OCI-LY1 (cell line): Measurements from ENCODE around the gene RPN2.

Experiments
- H2AFZ ChIP-seq: fragments of 200-600 bp; sonication (generic), shearing (Covaris generic); 2 replicates; pipeline ENCODE4 v1.6.0; 2014; ENCODE audit warnings: antibody characterized with exemption, mild to moderate bottlenecking, low read length
- H3F3A ChIP-seq: fragments of 200-600 bp; sonication (generic), shearing (Covaris generic); 2 replicates; pipeline ENCODE4 v1.6.0; 2014; ENCODE audit warnings: mild to moderate bottlenecking, antibody characterized with exemption, low read length, moderate library complexity; ENCODE audit not compliant: insufficient read depth
- H3K27ac ChIP-seq: fragments of 200-600 bp; sonication (generic); 2 replicates; pipeline ENCODE4 v1.5.1; 2014; ENCODE audit warnings: low read length, mixed run types, mild to moderate bottlenecking, low read depth; ENCODE audit not compliant: poor library complexity, severe bottlenecking
- H3K27me3 ChIP-seq: fragments of 200-600 bp; sonication (generic); 2 replicates; pipeline ENCODE4 v1.6.0; 2014; ENCODE audit warnings: antibody characterized with exemption, mild to moderate bottlenecking, low read length, moderate library complexity; ENCODE audit not compliant: insufficient read depth
- H3K36me3 ChIP-seq: fragments of 200-600 bp; sonication (generic); 2 replicates; pipeline ENCODE4 v1.6.1; 2014; ENCODE audit warnings: mild to moderate bottlenecking, antibody characterized with exemption, low read length, moderate library complexity, mixed read lengths; ENCODE audit not compliant: insufficient read depth
- H3K4me1 ChIP-seq: fragments of 200-600 bp; sonication (generic); 2 replicates; pipeline ENCODE4 v1.5.1; 2014; ENCODE audit warnings: mild to moderate bottlenecking, low read length, moderate library complexity; ENCODE audit not compliant: insufficient read depth, severe bottlenecking
- H3K4me2 ChIP-seq: fragments of 200-600 bp; sonication (generic), shearing (Covaris generic); 2 replicates; pipeline ENCODE4 v1.6.1; 2014; ENCODE audit warnings: low read length
- H3K4me3 ChIP-seq: fragments of 200-600 bp; sonication (generic); 2 replicates; pipeline ENCODE4 v1.5.1; 2014; ENCODE audit warnings: low read length, low read depth, mild to moderate bottlenecking, mixed read lengths; ENCODE audit not compliant: poor library complexity, severe bottlenecking
- H3K79me2 ChIP-seq: fragments of 200-600 bp; shearing (Covaris generic); 2 replicates; pipeline ENCODE4 v1.6.1; 2016; ENCODE audit warnings: mixed run types, low read length, mixed read lengths; ENCODE audit not compliant: insufficient read depth
- H3K9ac ChIP-seq: fragments of 200-600 bp; sonication (generic), shearing (Covaris generic); 2 replicates; pipeline ENCODE4 v1.6.1; 2014; ENCODE audit warnings: mild to moderate bottlenecking, low read length, mixed read lengths
- H3K9me2 ChIP-seq: fragments of 200-600 bp; sonication (generic), shearing (Covaris generic); 2 replicates; pipeline ENCODE4 v1.6.1; 2014; ENCODE audit warnings: low read depth, mild to moderate bottlenecking, low read length, mixed read lengths
- H3K9me3 ChIP-seq: fragments of 200-600 bp; shearing (Covaris generic); 2 replicates; pipeline ENCODE4 v1.6.1; 2014; ENCODE audit warnings: low read length, mixed read lengths
- H4K20me1 ChIP-seq: fragments of 200-600 bp; sonication (generic), shearing (Covaris generic); 2 replicates; pipeline ENCODE4 v1.6.0; 2016; ENCODE audit warnings: mild to moderate bottlenecking, low read length; ENCODE audit not compliant: insufficient read depth
- EZH2 ChIP-seq: fragments of 200-600 bp; sonication (generic), shearing (Covaris generic); IDR thresholded peaks from 2 replicates; pipeline ENCODE4 v1.8.0; 2017; ENCODE audit warnings: borderline replicate concordance, mixed run types, mild to moderate bottlenecking, antibody characterized with exemption, low read length, moderate library complexity, mixed read lengths
- TF ChIP-seq, protein P1 (sequence below): fragments of 200-600 bp; sonication (generic), shearing (Covaris generic); IDR thresholded peaks from 2 replicates; pipeline ENCODE4 v1.5.1; 2017; ENCODE audit warnings: mild to moderate bottlenecking, antibody characterized with exemption, low read length, moderate library complexity, mixed read lengths

RPN2 gene

DNA sequence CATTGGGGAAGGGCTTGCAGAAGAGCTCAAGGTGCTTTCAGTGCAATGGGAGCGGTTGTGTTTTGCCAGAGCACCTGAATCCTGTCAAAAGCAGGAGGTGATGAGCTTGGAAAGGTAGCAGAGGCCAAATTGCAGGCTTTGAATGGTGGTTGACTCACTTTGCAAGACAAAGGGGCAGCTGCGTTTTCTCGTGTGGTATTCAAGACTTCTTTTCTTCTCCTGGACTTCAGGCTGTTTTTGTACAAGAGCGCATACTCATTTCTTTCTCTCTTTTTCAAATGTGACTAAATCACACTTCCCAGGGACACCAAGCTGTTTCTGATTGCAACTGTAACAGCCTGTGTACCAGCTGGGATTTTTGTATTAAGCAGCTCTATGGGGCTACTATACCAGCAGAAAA is 50.2 kb downstream of the RPN2 start:
- H3K9ac ChIP-seq: no peak overlapping the region
- H3K79me2 ChIP-seq: no peaks in the 10 kb centered on the region
- H4K20me1 ChIP-seq: no peaks in the 10 kb centered on the region
- H3K4me1 ChIP-seq: no peaks in the 10 kb centered on the region
- no peaks in the 10 kb centered on the region for H3F3A ChIP-seq
- no peaks in the 10 kb centered on the region for H3K9me2 ChIP-seq
- no peak overlapping the region for H3K27ac ChIP-seq
- H3K9me3 ChIP-seq: no peaks in the 10 kb centered on the region
- no peaks in the 10 kb centered on the region for H3K27me3 ChIP-seq
- H3K4me2 ChIP-seq: no peak overlapping the region
- no peak overlapping the region for H3K4me3 ChIP-seq
- H2AFZ ChIP-seq: no peak overlapping the region
- TF ChIP-seq, protein P1, sequence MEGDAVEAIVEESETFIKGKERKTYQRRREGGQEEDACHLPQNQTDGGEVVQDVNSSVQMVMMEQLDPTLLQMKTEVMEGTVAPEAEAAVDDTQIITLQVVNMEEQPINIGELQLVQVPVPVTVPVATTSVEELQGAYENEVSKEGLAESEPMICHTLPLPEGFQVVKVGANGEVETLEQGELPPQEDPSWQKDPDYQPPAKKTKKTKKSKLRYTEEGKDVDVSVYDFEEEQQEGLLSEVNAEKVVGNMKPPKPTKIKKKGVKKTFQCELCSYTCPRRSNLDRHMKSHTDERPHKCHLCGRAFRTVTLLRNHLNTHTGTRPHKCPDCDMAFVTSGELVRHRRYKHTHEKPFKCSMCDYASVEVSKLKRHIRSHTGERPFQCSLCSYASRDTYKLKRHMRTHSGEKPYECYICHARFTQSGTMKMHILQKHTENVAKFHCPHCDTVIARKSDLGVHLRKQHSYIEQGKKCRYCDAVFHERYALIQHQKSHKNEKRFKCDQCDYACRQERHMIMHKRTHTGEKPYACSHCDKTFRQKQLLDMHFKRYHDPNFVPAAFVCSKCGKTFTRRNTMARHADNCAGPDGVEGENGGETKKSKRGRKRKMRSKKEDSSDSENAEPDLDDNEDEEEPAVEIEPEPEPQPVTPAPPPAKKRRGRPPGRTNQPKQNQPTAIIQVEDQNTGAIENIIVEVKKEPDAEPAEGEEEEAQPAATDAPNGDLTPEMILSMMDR: no peak
- TF ChIP-seq EZH2: no peak
- H3K36me3 ChIP-seq: peaks cover 98% of the 10 kb centered on the region

- no peaks in the 10 kb centered on the region for H3K9me2 ChIP-seq
- H3K9me3 ChIP-seq: no peaks in the 10 kb centered on the region
- H3K9ac ChIP-seq: no peak overlapping the region
- H3K4me2 ChIP-seq: no peak overlapping the region
- no peaks in the 10 kb centered on the region for H3K79me2 ChIP-seq
- H2AFZ ChIP-seq: no peak overlapping the region
- H3K4me1 ChIP-seq: no peaks in the 10 kb centered on the region
- H3K4me3 ChIP-seq: no peak overlapping the region
- H3K27ac ChIP-seq: no peak overlapping the region
- peaks cover 98% of the 10 kb centered on the region for H3K36me3 ChIP-seq
- no peaks in the 10 kb centered on the region for H4K20me1 ChIP-seq
- no peaks in the 10 kb centered on the region for H3K27me3 ChIP-seq
- no peak for TF ChIP-seq EZH2
- TF ChIP-seq, protein P1: no peak
- no peaks in the 10 kb centered on the region for H3F3A ChIP-seq
Observed at GRCh38 chr20:37230200-37230599, 51.1 kb downstream of the RPN2 start.

DNA sequence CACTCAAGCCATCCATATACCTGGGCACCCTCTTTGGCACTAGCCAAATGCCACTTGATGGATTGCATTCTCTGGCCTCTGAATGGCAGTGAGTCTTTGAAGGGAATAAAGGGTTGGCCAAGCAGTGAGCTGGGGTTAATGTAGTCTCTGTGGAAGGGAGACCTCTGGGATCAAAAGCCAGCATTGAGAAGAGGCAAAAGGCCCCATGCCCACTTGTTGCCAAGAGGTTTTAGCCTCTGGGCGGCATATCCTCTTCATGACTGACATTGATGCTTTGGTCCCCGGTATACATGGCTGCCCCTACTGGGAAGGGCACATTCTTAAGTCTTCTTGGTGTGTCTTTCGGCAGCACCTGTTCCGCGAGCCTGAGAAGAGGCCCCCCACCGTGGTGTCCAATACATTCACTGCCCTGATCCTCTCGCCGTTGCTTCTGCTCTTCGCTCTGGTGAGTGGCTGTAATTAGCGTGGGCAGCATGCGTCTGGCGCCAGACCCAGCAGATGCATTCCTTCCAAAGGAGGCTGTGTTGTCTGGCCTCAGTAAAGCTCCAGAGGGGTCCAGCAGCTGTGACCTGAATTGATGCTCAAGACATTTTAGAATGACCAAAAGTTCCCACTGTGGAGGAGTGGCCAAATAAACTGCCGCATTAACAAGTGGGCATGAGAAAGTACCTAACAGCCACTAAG is 53.0 kb downstream of the RPN2 start:
- TF ChIP-seq EZH2: no peak
- TF ChIP-seq, protein P1: no peak
- no peaks in the 10 kb centered on the region for H3K9me3 ChIP-seq
- no peak overlapping the region for H3K9ac ChIP-seq
- H3K27ac ChIP-seq: no peak overlapping the region
- H4K20me1 ChIP-seq: no peaks in the 10 kb centered on the region
- H3K79me2 ChIP-seq: no peaks in the 10 kb centered on the region
- H3K4me2 ChIP-seq: no peak overlapping the region
- H2AFZ ChIP-seq: no peak overlapping the region
- H3K4me1 ChIP-seq: no peaks in the 10 kb centered on the region
- no peaks in the 10 kb centered on the region for H3K9me2 ChIP-seq
- H3K36me3 ChIP-seq: peaks cover 95% of the 10 kb centered on the region
- H3K27me3 ChIP-seq: no peaks in the 10 kb centered on the region
- no peak overlapping the region for H3K4me3 ChIP-seq
- H3F3A ChIP-seq: no peaks in the 10 kb centered on the region
